ENCODE measurements around the gene DCUN1D2. TPM values are rescaled to one million over a fixed set of nuclear protein-coding genes. Genes with fewer than 3 reads are reported as not detected.

The DCUN1D2 gene
- total and polyA plus RNA-seq, 10 of the 15 experiments (the other 5 are each of a cell fraction or from before 2014, with no cell fraction given), result 2.5 to 23.6 (median 9.3) TPM

DNA sequence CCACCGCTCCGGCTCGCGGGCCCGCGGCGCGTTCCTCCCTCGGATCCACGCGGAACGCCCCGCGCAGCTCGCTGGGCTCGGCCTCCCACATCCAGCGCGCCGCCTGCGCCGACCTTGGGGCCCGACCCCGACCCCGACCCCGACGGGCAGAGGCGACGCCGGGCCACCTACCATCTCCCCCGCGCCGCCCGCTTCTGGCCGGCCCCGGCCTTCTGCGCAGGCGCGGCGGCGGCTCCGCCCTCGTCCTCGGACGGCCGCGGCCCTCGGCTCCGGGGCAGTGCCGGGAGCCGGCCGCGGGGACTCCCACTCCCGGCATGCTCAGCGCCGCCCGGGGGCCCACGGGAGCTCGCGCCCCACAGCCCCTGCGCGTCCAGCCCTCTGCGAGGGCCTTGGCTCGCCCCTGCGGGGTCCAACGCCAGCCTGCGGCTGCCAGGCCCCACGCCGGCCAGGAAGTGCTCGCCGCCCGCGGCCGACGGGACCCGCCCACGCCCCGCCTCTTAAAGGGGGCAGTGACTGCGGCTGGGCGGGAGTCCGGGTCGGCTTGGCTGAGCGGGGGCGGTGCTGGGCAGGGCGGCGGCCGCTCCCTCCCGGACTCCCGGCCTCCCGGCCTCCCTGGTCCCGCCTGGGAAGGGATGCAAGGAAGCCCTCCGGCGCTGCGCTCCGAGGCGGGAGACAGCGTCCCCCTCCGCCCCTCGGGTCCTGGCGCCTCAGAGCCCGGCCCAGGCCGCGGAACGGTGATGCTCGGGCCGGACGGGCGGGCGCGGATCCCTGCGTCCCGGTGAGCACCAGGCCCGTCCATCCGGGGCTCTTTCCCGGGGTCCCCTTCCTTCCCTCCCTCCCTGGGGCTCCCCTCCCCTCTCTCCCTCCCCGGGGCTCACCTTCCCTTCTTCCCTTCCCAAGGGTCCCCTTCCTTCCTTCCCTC lies at the start of gene DCUN1D2 (continued):
- TF ChIP-seq, protein P1, sequence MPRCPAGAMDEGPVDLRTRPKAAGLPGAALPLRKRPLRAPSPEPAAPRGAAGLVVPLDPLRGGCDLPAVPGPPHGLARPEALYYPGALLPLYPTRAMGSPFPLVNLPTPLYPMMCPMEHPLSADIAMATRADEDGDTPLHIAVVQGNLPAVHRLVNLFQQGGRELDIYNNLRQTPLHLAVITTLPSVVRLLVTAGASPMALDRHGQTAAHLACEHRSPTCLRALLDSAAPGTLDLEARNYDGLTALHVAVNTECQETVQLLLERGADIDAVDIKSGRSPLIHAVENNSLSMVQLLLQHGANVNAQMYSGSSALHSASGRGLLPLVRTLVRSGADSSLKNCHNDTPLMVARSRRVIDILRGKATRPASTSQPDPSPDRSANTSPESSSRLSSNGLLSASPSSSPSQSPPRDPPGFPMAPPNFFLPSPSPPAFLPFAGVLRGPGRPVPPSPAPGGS (IDR thresholded peaks at IDR 0.05; ENCODE audit: borderline replicate concordance, insufficient read depth, low read depth, low read length, poor library complexity, severe bottlenecking), result peak; percentile 3
- no peak for TF ChIP-seq WRNIP1 (IDR thresholded peaks at IDR 0.05; ENCODE audit: borderline replicate concordance, low read depth, low read length)
- TF ChIP-seq CHD2 (IDR thresholded peaks at IDR 0.05; ENCODE audit: borderline replicate concordance, low read depth, low read length), result no peak
- no peak for TF ChIP-seq HDAC2 (IDR thresholded peaks at IDR 0.05)
- peak; percentile 86 for TF ChIP-seq DPF2 (IDR thresholded peaks at IDR 0.05)
- TF ChIP-seq PML (IDR thresholded peaks at IDR 0.05; ENCODE audit: low read length), result no peak
- no peak for TF ChIP-seq SMAD5 (IDR thresholded peaks at IDR 0.05; ENCODE audit: low read depth)
- no peak for TF ChIP-seq IRF4 (IDR thresholded peaks at IDR 0.05; ENCODE audit: low read depth, low read length)
- peak; percentile 100 for TF ChIP-seq BACH1 (IDR thresholded peaks at IDR 0.05; ENCODE audit: borderline replicate concordance)
- TF ChIP-seq TARDBP (IDR thresholded peaks at IDR 0.05; ENCODE audit: borderline replicate concordance), result no peak
- peak; percentile 87 for TF ChIP-seq POLR2A (IDR thresholded peaks at IDR 0.05; ENCODE audit: low read depth, low read length)
- TF ChIP-seq SP1 (IDR thresholded peaks at IDR 0.05; ENCODE audit: low read depth, low read length), result peak; percentile 81
- no peak for TF ChIP-seq STAT1 (conservative IDR thresholded peaks at IDR 0.05)
- TF ChIP-seq, protein P2, sequence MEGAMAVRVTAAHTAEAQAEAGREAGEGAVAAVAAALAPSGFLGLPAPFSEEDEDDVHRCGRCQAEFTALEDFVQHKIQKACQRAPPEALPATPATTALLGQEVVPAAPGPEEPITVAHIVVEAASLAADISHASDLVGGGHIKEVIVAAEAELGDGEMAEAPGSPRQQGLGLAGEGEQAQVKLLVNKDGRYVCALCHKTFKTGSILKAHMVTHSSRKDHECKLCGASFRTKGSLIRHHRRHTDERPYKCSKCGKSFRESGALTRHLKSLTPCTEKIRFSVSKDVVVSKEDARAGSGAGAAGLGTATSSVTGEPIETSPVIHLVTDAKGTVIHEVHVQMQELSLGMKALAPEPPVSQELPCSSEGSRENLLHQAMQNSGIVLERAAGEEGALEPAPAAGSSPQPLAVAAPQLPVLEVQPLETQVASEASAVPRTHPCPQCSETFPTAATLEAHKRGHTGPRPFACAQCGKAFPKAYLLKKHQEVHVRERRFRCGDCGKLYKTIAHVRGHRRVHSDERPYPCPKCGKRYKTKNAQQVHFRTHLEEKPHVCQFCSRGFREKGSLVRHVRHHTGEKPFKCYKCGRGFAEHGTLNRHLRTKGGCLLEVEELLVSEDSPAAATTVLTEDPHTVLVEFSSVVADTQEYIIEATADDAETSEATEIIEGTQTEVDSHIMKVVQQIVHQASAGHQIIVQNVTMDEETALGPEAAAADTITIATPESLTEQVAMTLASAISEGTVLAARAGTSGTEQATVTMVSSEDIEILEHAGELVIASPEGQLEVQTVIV (IDR thresholded peaks at IDR 0.05; ENCODE audit: borderline replicate concordance, partially characterized antibody), result no peak
- TF ChIP-seq KAT2A (conservative IDR thresholded peaks at IDR 0.05; ENCODE audit: control insufficient read depth, low read depth, low read length), result no peak
- peak; percentile 64 for TF ChIP-seq SIX5 (IDR thresholded peaks at IDR 0.05; ENCODE audit: low read depth, low read length, severe bottlenecking)
- TF ChIP-seq, protein P3, sequence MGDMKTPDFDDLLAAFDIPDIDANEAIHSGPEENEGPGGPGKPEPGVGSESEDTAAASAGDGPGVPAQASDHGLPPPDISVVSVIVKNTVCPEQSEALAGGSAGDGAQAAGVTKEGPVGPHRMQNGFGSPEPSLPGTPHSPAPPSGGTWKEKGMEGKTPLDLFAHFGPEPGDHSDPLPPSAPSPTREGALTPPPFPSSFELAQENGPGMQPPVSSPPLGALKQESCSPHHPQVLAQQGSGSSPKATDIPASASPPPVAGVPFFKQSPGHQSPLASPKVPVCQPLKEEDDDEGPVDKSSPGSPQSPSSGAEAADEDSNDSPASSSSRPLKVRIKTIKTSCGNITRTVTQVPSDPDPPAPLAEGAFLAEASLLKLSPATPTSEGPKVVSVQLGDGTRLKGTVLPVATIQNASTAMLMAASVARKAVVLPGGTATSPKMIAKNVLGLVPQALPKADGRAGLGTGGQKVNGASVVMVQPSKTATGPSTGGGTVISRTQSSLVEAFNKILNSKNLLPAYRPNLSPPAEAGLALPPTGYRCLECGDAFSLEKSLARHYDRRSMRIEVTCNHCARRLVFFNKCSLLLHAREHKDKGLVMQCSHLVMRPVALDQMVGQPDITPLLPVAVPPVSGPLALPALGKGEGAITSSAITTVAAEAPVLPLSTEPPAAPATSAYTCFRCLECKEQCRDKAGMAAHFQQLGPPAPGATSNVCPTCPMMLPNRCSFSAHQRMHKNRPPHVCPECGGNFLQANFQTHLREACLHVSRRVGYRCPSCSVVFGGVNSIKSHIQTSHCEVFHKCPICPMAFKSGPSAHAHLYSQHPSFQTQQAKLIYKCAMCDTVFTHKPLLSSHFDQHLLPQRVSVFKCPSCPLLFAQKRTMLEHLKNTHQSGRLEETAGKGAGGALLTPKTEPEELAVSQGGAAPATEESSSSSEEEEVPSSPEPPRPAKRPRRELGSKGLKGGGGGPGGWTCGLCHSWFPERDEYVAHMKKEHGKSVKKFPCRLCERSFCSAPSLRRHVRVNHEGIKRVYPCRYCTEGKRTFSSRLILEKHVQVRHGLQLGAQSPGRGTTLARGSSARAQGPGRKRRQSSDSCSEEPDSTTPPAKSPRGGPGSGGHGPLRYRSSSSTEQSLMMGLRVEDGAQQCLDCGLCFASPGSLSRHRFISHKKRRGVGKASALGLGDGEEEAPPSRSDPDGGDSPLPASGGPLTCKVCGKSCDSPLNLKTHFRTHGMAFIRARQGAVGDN (IDR thresholded peaks at IDR 0.05), result peak; percentile 75
- TF ChIP-seq, protein P4, sequence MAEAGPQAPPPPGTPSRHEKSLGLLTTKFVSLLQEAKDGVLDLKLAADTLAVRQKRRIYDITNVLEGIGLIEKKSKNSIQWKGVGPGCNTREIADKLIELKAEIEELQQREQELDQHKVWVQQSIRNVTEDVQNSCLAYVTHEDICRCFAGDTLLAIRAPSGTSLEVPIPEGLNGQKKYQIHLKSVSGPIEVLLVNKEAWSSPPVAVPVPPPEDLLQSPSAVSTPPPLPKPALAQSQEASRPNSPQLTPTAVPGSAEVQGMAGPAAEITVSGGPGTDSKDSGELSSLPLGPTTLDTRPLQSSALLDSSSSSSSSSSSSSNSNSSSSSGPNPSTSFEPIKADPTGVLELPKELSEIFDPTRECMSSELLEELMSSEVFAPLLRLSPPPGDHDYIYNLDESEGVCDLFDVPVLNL (IDR thresholded peaks at IDR 0.05; ENCODE audit: low read depth, low read length), result 0 out of 2 replicates have a peak, but pooled peaks have one; percentile 40
- TF ChIP-seq POLR2AphosphoS5 (IDR thresholded peaks at IDR 0.05; ENCODE audit: low read length), result peak; percentile 60; the same call in 1 of the 2 replicates
- no peak for TF ChIP-seq RAD21 (IDR thresholded peaks at IDR 0.05; ENCODE audit: insufficient read depth, low read depth, low read length)
